ENCODE measurements around the gene STH. TPM values are rescaled to one million over a fixed set of nuclear protein-coding genes. Genes with fewer than 3 reads are reported as not detected.
A peak's percentile ranks its signal among the peaks of the same experiment; 100 is the strongest.

Gene STH
- total and polyA plus RNA-seq, 9 of the 15 experiments (the other 6 are each of a cell fraction or from before 2014, with no cell fraction given) = not detected

DNA sequence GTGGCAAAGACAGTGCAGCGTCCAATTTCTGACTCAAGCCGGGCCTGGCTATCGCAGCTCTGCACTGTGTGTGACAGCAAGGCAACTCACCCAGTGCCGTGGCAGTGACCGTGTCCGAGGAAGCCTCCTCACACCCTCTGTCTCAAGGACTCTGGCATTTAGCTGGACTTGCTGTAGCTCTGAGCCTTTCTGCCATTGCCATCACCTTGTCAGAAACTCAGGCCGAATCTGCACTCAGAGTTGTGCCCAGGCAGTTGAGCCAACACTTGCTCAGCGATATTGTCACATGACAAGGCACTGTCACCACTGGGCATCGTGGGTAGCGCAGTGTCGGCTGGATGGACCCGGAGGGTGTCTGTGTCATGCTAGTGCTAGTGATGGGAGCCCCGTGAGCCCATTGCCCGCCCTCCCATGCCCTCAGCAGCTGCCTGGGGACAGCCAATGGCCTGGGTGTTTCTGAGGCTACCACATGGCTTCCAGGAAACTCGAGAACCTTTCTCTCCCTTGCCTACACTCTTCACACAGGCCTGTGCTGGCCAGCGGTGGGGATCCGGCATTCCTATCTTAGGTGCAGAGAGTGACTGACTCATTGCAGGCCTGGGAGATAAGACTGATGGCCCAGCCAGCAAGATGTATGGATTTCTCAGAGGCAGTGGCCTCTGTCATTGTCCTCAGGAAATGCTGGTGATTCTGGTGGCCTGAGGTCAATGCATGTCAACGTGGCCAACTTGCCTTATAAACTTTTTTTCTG lies 22.1 kb upstream of the STH start (continued):
- TF ChIP-seq E2F6 (IDR thresholded peaks at IDR 0.05; ENCODE audit: borderline replicate concordance in 1 of 2, extremely low read depth in 1 of 2, insufficient read depth in 1 of 2, insufficient read length in 1 of 2, low read depth in 1 of 2, low read length in 1 of 2, poor library complexity in 1 of 2, severe bottlenecking in 1 of 2) (peak; percentile 76 to 83), RUNX1 (IDR thresholded peaks at IDR 0.05; ENCODE audit: low read depth) (0 out of 2 replicates have a peak, but pooled peaks have one; percentile 63), TCF15 (CRISPR knock-in tag; IDR thresholded peaks at IDR 0.05) (peak; percentile 65; the same call in 1 of the 2 replicates), CUX1 (CRISPR knock-in tag; IDR thresholded peaks at IDR 0.05) (peak; percentile 93), SOX6 (IDR thresholded peaks at IDR 0.05) (peak; percentile 88), E2F3 (CRISPR knock-in tag; IDR thresholded peaks at IDR 0.05) (peak; percentile 60; the same call in 1 of the 2 replicates), RNF2 (IDR thresholded peaks at IDR 0.05) (peak; percentile 82), RAD21 (CRISPR knock-in tag; conservative IDR thresholded peaks at IDR 0.05 in 1 of 2, IDR thresholded peaks at IDR 0.05 in 1 of 2) (0 out of 4 replicates have a peak, but pooled peaks of 1 of the 2 experiments have one; percentile 2), MTA1 (IDR thresholded peaks at IDR 0.05; ENCODE audit: borderline replicate concordance) (0 out of 2 replicates have a peak, but pooled peaks have one; percentile 26), MEIS2 (IDR thresholded peaks at IDR 0.05; ENCODE audit: partially characterized antibody) (peak; percentile 95), HDAC1 (IDR thresholded peaks at IDR 0.05) (peak in 1 of 2 experiments; percentile 82; a peak in 2 of 4 replicates), ESRRB (CRISPR knock-in tag; IDR thresholded peaks at IDR 0.05; ENCODE audit: borderline replicate concordance) (no peak), SPI1 (IDR thresholded peaks at IDR 0.05; ENCODE audit: borderline replicate concordance, low read depth, low read length) (no peak), NFE2L1 (tag; IDR thresholded peaks at IDR 0.05; ENCODE audit: borderline replicate concordance, low read depth) (no peak), EP300 (IDR thresholded peaks at IDR 0.05; ENCODE audit: low read length) (peak; percentile 88)
- TF ChIP-seq, protein P1, sequence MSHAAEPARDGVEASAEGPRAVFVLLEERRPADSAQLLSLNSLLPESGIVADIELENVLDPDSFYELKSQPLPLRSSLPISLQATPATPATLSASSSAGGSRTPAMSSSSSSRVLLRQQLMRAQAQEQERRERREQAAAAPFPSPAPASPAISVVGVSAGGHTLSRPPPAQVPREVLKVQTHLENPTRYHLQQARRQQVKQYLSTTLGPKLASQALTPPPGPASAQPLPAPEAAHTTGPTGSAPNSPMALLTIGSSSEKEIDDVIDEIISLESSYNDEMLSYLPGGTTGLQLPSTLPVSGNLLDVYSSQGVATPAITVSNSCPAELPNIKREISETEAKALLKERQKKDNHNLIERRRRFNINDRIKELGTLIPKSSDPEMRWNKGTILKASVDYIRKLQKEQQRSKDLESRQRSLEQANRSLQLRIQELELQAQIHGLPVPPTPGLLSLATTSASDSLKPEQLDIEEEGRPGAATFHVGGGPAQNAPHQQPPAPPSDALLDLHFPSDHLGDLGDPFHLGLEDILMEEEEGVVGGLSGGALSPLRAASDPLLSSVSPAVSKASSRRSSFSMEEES (CRISPR knock-in tag; IDR thresholded peaks at IDR 0.05) = peak; percentile 87

Measured in K562 (cell line).